Cardiac muscle cell (in vitro differentiated cells and primary cell): ENCODE measurements around the gene OR10H5. TPM values are rescaled to one million over a fixed set of nuclear protein-coding genes. Genes with fewer than 3 reads are reported as not detected.
"Not testable (repeated sequence)": the region's sequence is repeated elsewhere in the genome, so short reads cannot be mapped to it uniquely, and the experiment has no call there.

Source experiments
- DNase-seq, 2 donors: peaks; one replicate each; pipeline versions ENCODE4 v3.0.0 to v3.0.0-alpha.2; 2010 to 2017; ENCODE audit warnings: low read depth in 1 of 2, low spot score in 1 of 2
- H3K27ac ChIP-seq: fragments of 200-600 bp; sonication (generic); 2 replicates; pipeline ENCODE4 v1.5.1; 2016
- H3K27me3 ChIP-seq: fragments of 200-600 bp; sonication (generic); 2 replicates; pipeline ENCODE4 v1.6.0; 2016; ENCODE audit warnings: control low read depth
- H3K36me3 ChIP-seq: fragments of 200-600 bp; sonication (generic); 2 replicates; pipeline ENCODE4 v1.5.1; 2016; ENCODE audit warnings: control low read depth
- H3K4me1 ChIP-seq: fragments of 200-600 bp; sonication (generic); 2 replicates; pipeline ENCODE4 v1.8.1; 2017; ENCODE audit warnings: low read depth, mild to moderate bottlenecking, mixed run types
- H3K4me3 ChIP-seq: fragments of 200-600 bp; sonication (generic); 2 replicates; pipeline ENCODE4 v1.5.1; 2016; ENCODE audit warnings: mild to moderate bottlenecking
- H3K9me3 ChIP-seq: fragments of 200-600 bp; sonication (generic); 2 replicates; pipeline ENCODE4 v1.5.1; 2017; ENCODE audit warnings: low read depth, mild to moderate bottlenecking, control low read depth
- polyA plus RNA-seq: library from polyadenylated mRNA; unstranded; fragments of >200 nt; fragmentation: Nextera tagmentation; extraction: Ambion mirVana; gene quantifications from 2 replicates; pipeline ENCODE4 v1.2.1, GENCODE V29; 2016
- total RNA-seq: library from RNA; depleted of rRNA; stranded (reverse); fragments of >200 nt; gene quantifications from 2 replicates; pipeline ENCODE4 v1.2.3, GENCODE V29; 2016
- TF ChIP-seq, protein P1 (sequence below): IDR thresholded peaks from 2 replicates; pipeline ENCODE4 v1.5.1; 2012; ENCODE audit warnings: low read depth, mild to moderate bottlenecking, low read length

Gene OR10H5
- total and polyA plus RNA-seq, 2 experiments from 2014 or later: not detected

DNA sequence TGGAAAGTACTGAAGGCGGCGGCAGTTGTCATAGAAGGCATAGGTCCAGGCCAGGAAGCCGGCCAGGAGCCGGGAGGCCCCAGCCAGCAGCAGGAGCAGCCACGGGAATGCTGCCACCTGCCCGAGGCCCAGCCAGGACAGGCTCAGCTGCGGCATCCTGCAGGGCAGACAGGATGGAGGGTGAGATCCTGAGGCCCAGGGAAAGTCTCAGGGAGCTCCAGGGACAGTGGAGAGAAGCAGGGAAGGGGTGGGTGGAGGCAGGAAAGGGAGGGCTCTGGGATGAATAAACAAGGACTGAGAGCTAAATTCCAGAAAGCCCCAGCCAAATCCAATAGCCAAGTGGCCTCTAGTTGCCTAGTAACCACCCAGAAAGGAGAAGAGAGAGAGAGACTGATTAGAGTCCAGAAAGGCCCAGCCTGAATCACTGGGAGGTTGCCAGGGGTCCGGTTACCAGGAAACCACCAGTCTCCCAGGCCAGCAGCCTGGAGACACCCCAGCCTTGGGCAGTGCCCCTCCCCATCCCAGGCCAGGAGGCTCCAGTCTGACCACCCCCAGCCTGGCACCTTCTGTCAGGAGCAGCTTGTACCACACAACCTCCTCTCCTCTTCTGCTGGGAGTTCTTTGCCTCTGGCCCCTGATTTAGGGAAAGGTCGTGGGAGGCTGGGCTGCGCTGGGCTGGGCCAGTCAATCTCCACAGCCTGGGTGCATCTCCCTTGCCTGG lies 7.5 kb upstream of the OR10H5 start:
- Histone ChIP-seq H3K9me3 (no peaks in the 10 kb centered on the region), H3K27me3 (no peaks in the 10 kb centered on the region), H3K27ac (no peak overlapping the region), H3K4me1 (no peaks in the 10 kb centered on the region), H3K36me3 (no peaks in the 10 kb centered on the region), H3K4me3 (no peak overlapping the region)
- TF ChIP-seq, protein P1, sequence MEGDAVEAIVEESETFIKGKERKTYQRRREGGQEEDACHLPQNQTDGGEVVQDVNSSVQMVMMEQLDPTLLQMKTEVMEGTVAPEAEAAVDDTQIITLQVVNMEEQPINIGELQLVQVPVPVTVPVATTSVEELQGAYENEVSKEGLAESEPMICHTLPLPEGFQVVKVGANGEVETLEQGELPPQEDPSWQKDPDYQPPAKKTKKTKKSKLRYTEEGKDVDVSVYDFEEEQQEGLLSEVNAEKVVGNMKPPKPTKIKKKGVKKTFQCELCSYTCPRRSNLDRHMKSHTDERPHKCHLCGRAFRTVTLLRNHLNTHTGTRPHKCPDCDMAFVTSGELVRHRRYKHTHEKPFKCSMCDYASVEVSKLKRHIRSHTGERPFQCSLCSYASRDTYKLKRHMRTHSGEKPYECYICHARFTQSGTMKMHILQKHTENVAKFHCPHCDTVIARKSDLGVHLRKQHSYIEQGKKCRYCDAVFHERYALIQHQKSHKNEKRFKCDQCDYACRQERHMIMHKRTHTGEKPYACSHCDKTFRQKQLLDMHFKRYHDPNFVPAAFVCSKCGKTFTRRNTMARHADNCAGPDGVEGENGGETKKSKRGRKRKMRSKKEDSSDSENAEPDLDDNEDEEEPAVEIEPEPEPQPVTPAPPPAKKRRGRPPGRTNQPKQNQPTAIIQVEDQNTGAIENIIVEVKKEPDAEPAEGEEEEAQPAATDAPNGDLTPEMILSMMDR: no peak
- peak in 1 of 2 donors; percentile 60 for DNase-seq

DNA sequence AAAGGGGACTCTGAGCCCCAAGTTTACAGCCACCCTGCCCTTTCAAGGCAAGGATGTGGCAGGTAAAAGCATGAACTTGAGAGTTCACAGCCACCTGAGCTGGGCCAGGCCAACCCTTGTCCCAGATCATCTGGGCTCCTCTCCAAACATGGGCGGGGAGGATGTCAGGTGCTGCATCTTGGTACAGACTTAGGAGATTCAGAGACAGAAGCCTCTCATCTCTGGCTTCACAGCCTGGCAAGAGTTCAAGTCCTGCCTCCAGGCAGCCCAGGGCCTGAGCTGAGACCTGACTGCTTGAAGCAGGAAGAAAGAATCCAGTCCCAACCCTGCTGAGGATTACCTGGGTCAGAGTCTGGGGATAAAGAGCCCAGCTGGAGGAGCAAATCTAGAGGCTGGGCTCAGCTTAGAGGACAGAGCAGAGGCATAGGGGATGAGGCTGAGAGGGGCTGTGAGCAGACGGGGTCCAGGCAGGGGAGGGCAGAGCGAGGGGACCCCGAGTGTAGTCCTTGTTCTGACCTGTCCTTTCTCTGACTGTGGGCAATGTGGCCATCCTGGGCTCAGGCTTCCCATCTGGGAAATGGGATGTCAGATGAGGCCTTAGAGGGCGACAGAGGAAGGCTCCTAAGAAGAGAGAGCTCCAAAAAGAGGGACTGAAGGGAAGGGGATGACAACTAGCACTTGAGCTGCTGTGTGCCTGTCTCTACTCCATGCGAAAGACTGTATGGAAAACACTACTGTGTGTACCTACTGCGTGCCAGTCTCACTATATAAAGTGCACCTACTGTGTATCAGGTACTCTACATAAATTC lies 6.6 kb upstream of the OR10H5 start:
- Histone ChIP-seq H3K36me3 (no peaks in the 10 kb centered on the region), H3K9me3 (no peaks in the 10 kb centered on the region), H3K27me3 (no peaks in the 10 kb centered on the region), H3K27ac (no peak overlapping the region), H3K4me3 (no peak overlapping the region), H3K4me1 (no peaks in the 10 kb centered on the region)
- TF ChIP-seq, protein P1: no peak
- no peak for DNase-seq

DNA sequence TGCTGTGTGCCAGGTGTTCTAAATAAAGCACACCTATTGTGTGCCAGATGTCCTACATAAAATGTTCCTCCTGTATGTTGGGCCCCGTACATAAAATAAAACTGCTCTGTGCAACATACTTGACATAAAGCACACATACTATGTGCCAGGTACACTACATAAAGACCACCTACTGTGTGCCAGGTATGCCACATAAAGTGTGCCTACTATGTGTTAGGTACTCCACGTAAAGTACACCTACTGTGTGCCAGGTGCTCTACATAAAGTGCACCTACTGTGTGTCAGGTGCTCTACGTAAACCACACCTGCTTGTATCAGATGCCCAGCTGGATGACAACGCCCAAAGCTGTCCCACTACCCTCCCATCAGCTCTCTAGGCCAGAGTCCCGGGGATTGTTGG lies 5.8 kb upstream of the OR10H5 start:
- Histone ChIP-seq H3K4me1 (no peaks in the 10 kb centered on the region), H3K27me3 (no peaks in the 10 kb centered on the region), H3K9me3 (no peaks in the 10 kb centered on the region), H3K36me3 (no peaks in the 10 kb centered on the region), H3K4me3 (no peak overlapping the region), H3K27ac (no peak overlapping the region)
- no peak for DNase-seq
- TF ChIP-seq, protein P1: no peak

DNA sequence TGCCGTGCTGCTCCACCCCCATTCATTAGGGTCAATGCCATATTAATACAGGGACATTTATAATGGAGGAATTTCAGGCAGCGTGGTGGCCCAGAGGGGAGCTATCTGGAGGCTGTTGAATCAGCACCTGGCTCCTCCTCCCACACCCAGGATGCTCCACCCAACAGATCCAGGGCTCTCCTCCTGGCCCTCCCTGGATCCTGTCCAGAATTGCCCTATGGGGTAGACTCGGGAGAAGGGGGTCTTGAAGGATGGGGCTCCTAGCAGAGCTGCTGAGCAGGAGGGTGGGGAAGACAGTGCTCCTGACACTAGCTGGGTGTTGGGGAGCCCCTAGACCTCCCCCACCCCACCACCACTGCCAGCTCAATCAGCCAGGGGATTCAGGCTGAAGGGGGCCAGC lies 5.2 kb upstream of the OR10H5 start:
- H3K27ac ChIP-seq: no peak overlapping the region
- no peaks in the 10 kb centered on the region for H3K9me3 ChIP-seq
- no peaks in the 10 kb centered on the region for H3K27me3 ChIP-seq
- no peaks in the 10 kb centered on the region for H3K36me3 ChIP-seq
- TF ChIP-seq, protein P1: no peak
- no peak overlapping the region for H3K4me3 ChIP-seq
- no peaks in the 10 kb centered on the region for H3K4me1 ChIP-seq
- no peak for DNase-seq

DNA sequence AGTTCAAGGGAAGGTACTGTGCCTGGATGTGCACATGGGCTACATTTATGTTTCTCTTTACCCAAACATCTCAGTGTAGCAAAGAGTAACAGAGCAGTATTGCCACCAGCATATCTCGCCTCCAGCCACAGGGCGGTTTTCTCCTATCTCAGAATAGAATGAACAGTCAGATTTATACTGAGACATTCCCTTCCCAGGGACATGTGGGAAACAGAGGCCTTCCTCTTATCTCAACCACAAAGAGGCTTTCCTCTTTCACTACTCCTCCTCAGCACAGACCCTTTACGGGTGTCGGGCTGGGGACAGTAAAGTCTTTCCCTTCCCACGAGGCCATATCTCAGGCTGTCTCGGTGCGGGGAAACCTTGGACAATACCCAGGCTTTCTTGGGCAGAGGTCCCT lies 4.6 kb upstream of the OR10H5 start:
- H3K27me3 ChIP-seq, H3K36me3 ChIP-seq, H3K4me1 ChIP-seq, H3K9me3 ChIP-seq, H3K4me3 ChIP-seq, H3K27ac ChIP-seq: not testable (repeated sequence)
- DNase-seq: peak in 1 of 2 donors; percentile 2
